Liver (tissue), 9 donors: ENCODE results near the gene DCK. TPM values are rescaled to one million over a fixed set of nuclear protein-coding genes. Genes with fewer than 3 reads are reported as not detected.
"Not testable (repeated sequence)": the region's sequence is repeated elsewhere in the genome, so short reads cannot be mapped to it uniquely, and the experiment has no call there.

Experiments used
- DNase-seq: peaks from one replicate; pipeline ENCODE4 v3.0.0-alpha.2; 2017; ENCODE audit warnings: low spot score
- H3K27ac ChIP-seq, 2 donors: one replicate each; pipeline ENCODE4 v1.7.0; 2013; ENCODE audit warnings: inconsistent platforms in 2 of 2, low read length in 2 of 2, control low read depth in 1 of 2, low read depth in 1 of 2, mild to moderate bottlenecking in 1 of 2
- H3K27me3 ChIP-seq, 4 donors: one replicate each; pipeline versions ENCODE4 v1.6.1 to v1.7.0; 2013; ENCODE audit warnings: low read length in 3 of 4, inconsistent platforms in 1 of 4, mild to moderate bottlenecking in 1 of 4, moderate library complexity in 1 of 4; ENCODE audit not compliant: control insufficient read depth in 4 of 4, insufficient read depth in 4 of 4
- H3K36me3 ChIP-seq, 4 donors: one replicate each; pipeline versions ENCODE4 v1.6.1 to v1.7.0; 2013; ENCODE audit warnings: low read length in 3 of 4, mild to moderate bottlenecking in 3 of 4, low read depth in 1 of 4, moderate library complexity in 1 of 4; ENCODE audit not compliant: control insufficient read depth in 4 of 4, insufficient read depth in 3 of 4
- H3K4me1 ChIP-seq, 4 donors: one replicate each; pipeline versions ENCODE4 v1.6.1 to v1.7.0; 2013; ENCODE audit warnings: low read length in 3 of 4, mild to moderate bottlenecking in 3 of 4, moderate library complexity in 1 of 4; ENCODE audit not compliant: control insufficient read depth in 4 of 4, insufficient read depth in 4 of 4
- H3K4me3 ChIP-seq, 3 donors: one replicate each; pipeline versions ENCODE4 v1.6.1 to v1.7.0; 2013; ENCODE audit warnings: low read length in 3 of 3, control low read depth in 1 of 3, low read depth in 1 of 3, mild to moderate bottlenecking in 1 of 3
- H3K9ac ChIP-seq, 2 donors: one replicate each; pipeline ENCODE4 v1.7.0; 2013; ENCODE audit warnings: low read length in 2 of 2, mild to moderate bottlenecking in 2 of 2, moderate library complexity in 2 of 2, control low read depth in 1 of 2, low read depth in 1 of 2
- H3K9me3 ChIP-seq, 4 donors: one replicate each; pipeline versions ENCODE4 v1.6.1 to v1.7.0; 2013; ENCODE audit warnings: low read length in 3 of 4; ENCODE audit not compliant: control insufficient read depth in 4 of 4
- ATF3 ChIP-seq: IDR thresholded peaks from 2 replicates; pipeline ENCODE4 v1.6.1; 2016; ENCODE audit warnings: antibody characterized with exemption
- CTCF ChIP-seq: fragments of 150-350 bp; IDR thresholded peaks from 2 replicates; pipeline ENCODE4 v1.5.1; 2017; ENCODE audit warnings: improper control_type of control experiment, low read depth, low read length; ENCODE audit not compliant: missing input control
- EGR1 ChIP-seq, 2 donors: IDR thresholded peaks; 2 replicates each; pipeline ENCODE4 v1.6.1; 2016 to 2018; ENCODE audit warnings: antibody characterized with exemption in 2 of 2, low read depth in 2 of 2
- FOXA2 ChIP-seq: IDR thresholded peaks from 2 replicates; pipeline ENCODE4 v1.6.1; 2016; ENCODE audit warnings: antibody characterized with exemption
- GABPA ChIP-seq, 2 donors: IDR thresholded peaks in 1 of 2; conservative IDR thresholded peaks in 1 of 2; 2 replicates each; pipeline ENCODE4 v1.6.1; 2016; ENCODE audit warnings: antibody characterized with exemption in 2 of 2, mild to moderate bottlenecking in 1 of 2, moderate library complexity in 1 of 2
- HNF4A ChIP-seq, 2 donors: conservative IDR thresholded peaks; 2 replicates each; pipeline ENCODE4 v1.6.1; 2016; ENCODE audit warnings: antibody characterized with exemption in 2 of 2, mild to moderate bottlenecking in 2 of 2
- HNF4G ChIP-seq: IDR thresholded peaks from 2 replicates; pipeline ENCODE4 v1.6.1; 2016; ENCODE audit warnings: antibody characterized with exemption
- JUND ChIP-seq, 2 donors: IDR thresholded peaks; 2 replicates each; pipeline ENCODE4 v1.6.1; 2016; ENCODE audit warnings: antibody characterized with exemption in 2 of 2
- NR2F2 ChIP-seq: IDR thresholded peaks from 2 replicates; pipeline ENCODE4 v1.6.1; 2016; ENCODE audit warnings: antibody characterized with exemption
- RAD21 ChIP-seq, 2 donors: IDR thresholded peaks; 2 replicates each; pipeline ENCODE4 v1.6.1; 2016; ENCODE audit warnings: antibody characterized with exemption in 2 of 2, mild to moderate bottlenecking in 2 of 2
- REST ChIP-seq: IDR thresholded peaks from 2 replicates; pipeline ENCODE4 v1.6.1; 2016; ENCODE audit warnings: antibody characterized with exemption, mild to moderate bottlenecking
- YY1 ChIP-seq: IDR thresholded peaks from 2 replicates; pipeline ENCODE4 v1.6.1; 2016; ENCODE audit warnings: antibody characterized with exemption, mild to moderate bottlenecking
- WGBS: extraction: QIAGEN DNeasy Blood & Tissue Kit; methylation state at CpG from one replicate; pipeline ENCODE4 v1.1.7; 2013; 5-methylcytosine and 5-hydroxymethylcytosine counted together
- polyA plus RNA-seq, 2 donors: library from polyadenylated mRNA; stranded (reverse) in 1 of 2; unstranded in 1 of 2; fragments of 200-250 nt in 1 of 2; fragments of >200 nt in 1 of 2; fragmentation: Nextera tagmentation in 1 of 2; extraction: Ambion mirVana in 1 of 2; gene quantifications; one replicate each; pipeline versions ENCODE4 v1.2.1 to v1.2.3, GENCODE V29; 2013 to 2015
- total RNA-seq, 2 donors: library from RNA; depleted of rRNA; stranded (reverse); fragments of >200 nt; gene quantifications; one replicate each; pipeline ENCODE4 v1.2.3, GENCODE V29; 2014
- TF ChIP-seq, protein P1 (sequence below): IDR thresholded peaks from 2 replicates; pipeline ENCODE4 v1.6.1; 2016; ENCODE audit warnings: antibody characterized with exemption
- TF ChIP-seq, protein P2 (sequence below): IDR thresholded peaks from 2 replicates; pipeline ENCODE4 v1.6.1; 2016; ENCODE audit warnings: antibody characterized with exemption
- donor health status: healthy.
- donor health status: healthy.
- donor health status: healthy.
- donor health status: healthy.
- donor health status: healthy.

The DCK gene
- total and polyA plus RNA-seq, 4 donors: 2.8 to 55.9 (median 3.7) TPM

GRCh38 chr4:71011451-71011850 is 18.0 kb downstream of the DCK start:
- TF ChIP-seq HNF4A (conservative IDR thresholded peaks at IDR 0.05) (no peak), RAD21 (IDR thresholded peaks at IDR 0.05) (no peak), ATF3 (no peak), REST (no peak), NR2F2 (no peak), JUND (IDR thresholded peaks at IDR 0.05) (no peak)
- Histone ChIP-seq H3K9me3 (no peaks in the 10 kb centered on the region), H3K4me3 (no peak overlapping the region), H3K27me3 (no peaks in the 10 kb centered on the region), H3K4me1 (no peaks in the 10 kb centered on the region), H3K9ac (no peak overlapping the region), H3K36me3 (no peaks in the 10 kb centered on the region), H3K27ac (no peak overlapping the region)
- DNase-seq: no peak
- 96% methylated on average over 4 of the region's 4 CpGs for WGBS

- DNase-seq, H3K4me1 ChIP-seq, H3K9ac ChIP-seq, H3K27ac ChIP-seq, H3K9me3 ChIP-seq, H3K36me3 ChIP-seq, H3K4me3 ChIP-seq, H3K27me3 ChIP-seq: not testable (repeated sequence)
- WGBS: 96% methylated on average over 2 of the region's 2 CpGs
These were observed 23.9 kb downstream of the DCK start for GRCh38 chr4:71017391-71017790.

GRCh38 chr4:71020611-71021010 is 27.2 kb downstream of the DCK start:
- Histone ChIP-seq H3K4me1 (no peaks in the 10 kb centered on the region), H3K36me3 (no peaks in the 10 kb centered on the region), H3K9me3 (no peaks in the 10 kb centered on the region), H3K4me3 (no peak overlapping the region), H3K27me3 (no peaks in the 10 kb centered on the region), H3K9ac (no peak overlapping the region), H3K27ac (no peak overlapping the region)
- DNase-seq: no peak
- WGBS: 50% methylated on average over 1 of the region's 1 CpG
- TF ChIP-seq ATF3 (no peak), CTCF (no peak), GABPA (IDR thresholded peaks at IDR 0.05 in 1 of 2, conservative IDR thresholded peaks at IDR 0.05 in 1 of 2) (no peak), EGR1 (IDR thresholded peaks at IDR 0.05; ENCODE audit: low read depth in 2 of 2) (no peak), FOXA2 (no peak), YY1 (no peak), REST (no peak), HNF4G (no peak)
- TF ChIP-seq, protein P1, sequence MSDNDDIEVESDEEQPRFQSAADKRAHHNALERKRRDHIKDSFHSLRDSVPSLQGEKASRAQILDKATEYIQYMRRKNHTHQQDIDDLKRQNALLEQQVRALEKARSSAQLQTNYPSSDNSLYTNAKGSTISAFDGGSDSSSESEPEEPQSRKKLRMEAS: no peak
- TF ChIP-seq, protein P2, sequence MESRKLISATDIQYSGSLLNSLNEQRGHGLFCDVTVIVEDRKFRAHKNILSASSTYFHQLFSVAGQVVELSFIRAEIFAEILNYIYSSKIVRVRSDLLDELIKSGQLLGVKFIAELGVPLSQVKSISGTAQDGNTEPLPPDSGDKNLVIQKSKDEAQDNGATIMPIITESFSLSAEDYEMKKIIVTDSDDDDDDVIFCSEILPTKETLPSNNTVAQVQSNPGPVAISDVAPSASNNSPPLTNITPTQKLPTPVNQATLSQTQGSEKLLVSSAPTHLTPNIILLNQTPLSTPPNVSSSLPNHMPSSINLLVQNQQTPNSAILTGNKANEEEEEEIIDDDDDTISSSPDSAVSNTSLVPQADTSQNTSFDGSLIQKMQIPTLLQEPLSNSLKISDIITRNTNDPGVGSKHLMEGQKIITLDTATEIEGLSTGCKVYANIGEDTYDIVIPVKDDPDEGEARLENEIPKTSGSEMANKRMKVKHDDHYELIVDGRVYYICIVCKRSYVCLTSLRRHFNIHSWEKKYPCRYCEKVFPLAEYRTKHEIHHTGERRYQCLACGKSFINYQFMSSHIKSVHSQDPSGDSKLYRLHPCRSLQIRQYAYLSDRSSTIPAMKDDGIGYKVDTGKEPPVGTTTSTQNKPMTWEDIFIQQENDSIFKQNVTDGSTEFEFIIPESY: no peak
